ENCODE results near the gene AMOT.

- no peak for TF ChIP-seq POLR2A (IDR thresholded peaks at IDR 0.05)
- TF ChIP-seq CTCF (IDR thresholded peaks at IDR 0.05) = no peak
Observed at GRCh38 chrX:112768563-112768962, 72.1 kb downstream of the AMOT start.
